ENCODE data around the gene FOXP1. TPM values are rescaled to one million over a fixed set of nuclear protein-coding genes. Genes with fewer than 3 reads are reported as not detected.

The FOXP1 gene
- total RNA-seq, 4 donors from 2014 or later = 169 to 300 (median 202) TPM

DNA sequence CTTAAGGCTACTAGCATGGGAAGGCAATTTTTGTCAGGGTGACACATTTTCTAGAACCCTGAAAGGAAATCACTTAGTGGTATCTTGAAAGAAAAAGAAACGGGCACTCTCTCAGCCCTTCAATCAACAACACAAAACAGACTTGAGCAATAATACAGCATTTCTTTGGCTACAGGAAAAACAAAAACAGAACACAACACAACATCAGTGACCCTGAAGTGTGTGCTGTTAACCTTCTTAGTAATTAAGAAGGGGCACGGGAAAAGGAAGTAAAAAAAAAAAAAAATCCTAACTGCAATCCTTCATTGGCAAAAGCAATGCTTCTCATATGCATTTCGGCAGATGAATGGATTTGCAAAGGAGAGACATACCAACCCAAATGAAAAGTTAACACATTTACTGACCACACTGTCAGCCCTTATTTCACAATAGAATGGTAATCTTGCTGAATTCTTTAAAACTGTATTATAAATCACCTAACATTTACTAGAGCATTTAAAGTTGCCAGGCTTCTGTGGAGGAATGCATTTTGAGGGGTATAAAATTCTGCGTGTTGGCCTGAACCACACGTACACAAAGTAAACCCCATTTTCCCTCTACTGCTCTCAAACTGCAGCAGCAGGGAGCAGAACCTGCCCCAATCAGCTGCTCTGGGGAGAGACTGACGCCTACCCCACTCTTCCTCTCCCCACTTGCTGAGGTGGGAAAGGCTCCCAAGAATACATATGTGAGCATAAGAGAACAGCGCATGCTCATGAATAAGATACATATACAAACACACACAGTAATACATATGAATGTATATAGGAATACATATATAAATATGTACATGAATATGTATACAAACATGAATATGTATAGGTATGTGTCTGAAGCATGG, 198.5 kb downstream of the FOXP1 start:
- H3K9me3 ChIP-seq = no peaks in the 10 kb centered on the region
- no peak overlapping the region for H3K27ac ChIP-seq
- 56 to 65% methylated on average over 6 to 7 of the region's 7 CpGs for WGBS, 2 donors (ENCODE audit: low coverage in 1 of 2)
- H3K27me3 ChIP-seq = no peaks in the 10 kb centered on the region
- TF ChIP-seq, protein P1, sequence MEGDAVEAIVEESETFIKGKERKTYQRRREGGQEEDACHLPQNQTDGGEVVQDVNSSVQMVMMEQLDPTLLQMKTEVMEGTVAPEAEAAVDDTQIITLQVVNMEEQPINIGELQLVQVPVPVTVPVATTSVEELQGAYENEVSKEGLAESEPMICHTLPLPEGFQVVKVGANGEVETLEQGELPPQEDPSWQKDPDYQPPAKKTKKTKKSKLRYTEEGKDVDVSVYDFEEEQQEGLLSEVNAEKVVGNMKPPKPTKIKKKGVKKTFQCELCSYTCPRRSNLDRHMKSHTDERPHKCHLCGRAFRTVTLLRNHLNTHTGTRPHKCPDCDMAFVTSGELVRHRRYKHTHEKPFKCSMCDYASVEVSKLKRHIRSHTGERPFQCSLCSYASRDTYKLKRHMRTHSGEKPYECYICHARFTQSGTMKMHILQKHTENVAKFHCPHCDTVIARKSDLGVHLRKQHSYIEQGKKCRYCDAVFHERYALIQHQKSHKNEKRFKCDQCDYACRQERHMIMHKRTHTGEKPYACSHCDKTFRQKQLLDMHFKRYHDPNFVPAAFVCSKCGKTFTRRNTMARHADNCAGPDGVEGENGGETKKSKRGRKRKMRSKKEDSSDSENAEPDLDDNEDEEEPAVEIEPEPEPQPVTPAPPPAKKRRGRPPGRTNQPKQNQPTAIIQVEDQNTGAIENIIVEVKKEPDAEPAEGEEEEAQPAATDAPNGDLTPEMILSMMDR (IDR thresholded peaks at IDR 0.05) = no peak
- TF ChIP-seq POLR2AphosphoS5 (IDR thresholded peaks at IDR 0.05) (no peak), EP300 (IDR thresholded peaks at IDR 0.05) (no peak), POLR2A (IDR thresholded peaks at IDR 0.05) (no peak)
- ATAC-seq = no peak
- no peaks in the 10 kb centered on the region for H3K36me3 ChIP-seq
- H3K4me3 ChIP-seq = no peak overlapping the region
- peaks cover 3 to 43% (median 16%) of the 10 kb centered on the region in 3 donors for H3K4me1 ChIP-seq

DNA sequence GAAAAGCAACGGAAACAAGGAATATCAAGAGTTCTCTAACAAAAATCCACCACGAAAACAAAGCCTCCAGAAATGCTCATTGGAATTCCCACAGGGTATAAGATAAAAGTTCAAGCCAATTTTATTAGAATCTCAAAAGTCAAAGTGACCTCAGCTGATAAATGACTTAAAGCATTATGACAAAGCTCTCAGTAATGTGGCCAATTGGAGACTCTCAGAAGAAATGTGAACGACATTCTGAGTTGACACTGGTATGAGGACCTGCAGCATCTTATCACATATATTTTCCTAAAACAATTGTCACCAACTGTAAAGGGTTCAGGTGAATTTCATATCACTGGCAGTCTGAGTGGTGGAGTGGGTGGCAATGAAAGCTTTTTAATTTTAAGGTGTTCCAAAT, 199.1 kb downstream of the FOXP1 start:
- H3K36me3 ChIP-seq = no peaks in the 10 kb centered on the region
- WGBS, 2 donors (ENCODE audit: low coverage in 1 of 2) = 40% methylated on average over 3 of the region's 3 CpGs; no CpG with 5 or more reads in 1 of the 2 donors
- H3K4me3 ChIP-seq = no peak overlapping the region
- no peak for ATAC-seq
- no peak for TF ChIP-seq EP300 (IDR thresholded peaks at IDR 0.05)
- TF ChIP-seq POLR2AphosphoS5 (IDR thresholded peaks at IDR 0.05) = no peak
- TF ChIP-seq POLR2A (IDR thresholded peaks at IDR 0.05) = no peak
- TF ChIP-seq, protein P1 (IDR thresholded peaks at IDR 0.05) = no peak
- H3K27ac ChIP-seq = no peak overlapping the region
- H3K9me3 ChIP-seq = no peaks in the 10 kb centered on the region
- peaks cover 0 to 36% (median 11%) of the 10 kb centered on the region in 3 donors for H3K4me1 ChIP-seq
- H3K27me3 ChIP-seq = no peaks in the 10 kb centered on the region

DNA sequence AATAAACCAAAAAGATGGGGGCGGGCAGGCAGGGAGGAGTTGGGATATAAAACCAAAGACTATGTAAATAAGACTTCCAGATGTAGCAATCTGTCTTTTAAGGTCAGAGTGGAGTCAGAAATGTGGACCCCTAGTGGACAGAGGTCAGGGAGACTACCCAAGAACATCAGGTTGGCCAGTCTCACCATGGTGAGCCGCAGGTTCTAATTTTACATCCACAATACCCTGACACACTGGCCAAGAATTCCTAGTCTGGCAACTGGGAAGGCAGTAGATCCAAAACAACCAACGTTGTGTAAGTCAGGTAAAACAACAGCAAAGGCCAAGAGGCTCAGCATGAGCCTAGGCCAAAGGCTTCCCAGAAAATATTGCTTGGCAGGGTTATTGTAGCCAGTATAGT, 203.4 kb downstream of the FOXP1 start:
- TF ChIP-seq POLR2AphosphoS5 (IDR thresholded peaks at IDR 0.05) = no peak
- TF ChIP-seq POLR2A (IDR thresholded peaks at IDR 0.05) = no peak
- TF ChIP-seq, protein P1 (IDR thresholded peaks at IDR 0.05) = no peak
- TF ChIP-seq EP300 (IDR thresholded peaks at IDR 0.05) = no peak
- Histone ChIP-seq H3K27me3 (no peaks in the 10 kb centered on the region), H3K9me3 (no peaks in the 10 kb centered on the region), H3K4me1 (peaks cover 0 to 13% (median 8%) of the 10 kb centered on the region in 3 donors), H3K36me3 (no peaks in the 10 kb centered on the region), H3K27ac (no peak overlapping the region), H3K4me3 (no peak overlapping the region)
- WGBS, 2 donors (ENCODE audit: low coverage in 1 of 2) = 75 to 88% methylated on average over 1 to 3 of the region's 3 CpGs
- no peak for ATAC-seq

DNA sequence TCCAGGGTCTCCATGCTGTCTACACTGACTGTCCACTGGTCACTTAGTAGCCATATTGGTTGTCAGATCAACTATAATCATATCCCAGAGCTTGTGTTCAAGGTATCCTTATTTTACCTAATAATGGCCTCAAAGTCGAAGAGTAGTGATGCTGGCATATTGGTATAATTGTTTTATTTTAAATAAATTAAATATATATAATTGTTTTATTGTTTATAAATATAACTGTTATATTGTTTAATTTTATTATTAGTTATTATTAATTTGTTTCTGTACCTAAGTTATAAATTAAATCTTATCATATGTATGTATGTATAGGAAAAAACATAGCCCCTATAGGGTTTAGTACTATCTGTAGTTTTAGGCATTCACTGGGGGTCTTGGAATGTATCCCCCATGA, 205.0 kb downstream of the FOXP1 start:
- no peak overlapping the region for H3K4me3 ChIP-seq
- H3K4me1 ChIP-seq = no peaks in the 10 kb centered on the region
- TF ChIP-seq EP300 (IDR thresholded peaks at IDR 0.05) = no peak
- TF ChIP-seq POLR2AphosphoS5 (IDR thresholded peaks at IDR 0.05) = no peak
- TF ChIP-seq POLR2A (IDR thresholded peaks at IDR 0.05) = no peak
- TF ChIP-seq, protein P1 (IDR thresholded peaks at IDR 0.05) = no peak
- H3K27ac ChIP-seq = no peak overlapping the region
- no peaks in the 10 kb centered on the region for H3K9me3 ChIP-seq
- H3K27me3 ChIP-seq = no peaks in the 10 kb centered on the region
- no peak for ATAC-seq
- H3K36me3 ChIP-seq = no peaks in the 10 kb centered on the region
- 100% methylated on average over 1 of the region's 1 CpG; no CpG with 5 or more reads in 1 of the 2 donors for WGBS, 2 donors (ENCODE audit: low coverage in 1 of 2)

DNA sequence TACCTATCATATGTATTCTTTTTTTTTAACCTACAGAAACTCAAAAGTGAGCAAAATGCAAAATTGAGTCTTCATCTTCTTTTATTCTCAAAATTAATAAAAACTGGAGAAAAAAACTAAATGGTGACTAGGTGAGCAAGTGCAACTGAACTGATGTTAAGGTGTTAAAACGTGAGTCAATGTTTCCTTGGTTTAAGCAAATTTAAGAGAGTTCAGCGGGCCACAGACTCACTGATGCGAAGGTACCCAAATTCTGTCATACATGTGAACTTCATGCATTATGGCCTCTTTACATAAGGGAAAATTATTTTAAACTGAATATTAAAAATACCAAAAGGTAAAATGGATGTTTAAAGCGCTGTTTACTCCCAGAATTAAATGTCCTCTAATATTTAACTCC, 206.6 kb downstream of the FOXP1 start:
- no peaks in the 10 kb centered on the region for H3K36me3 ChIP-seq
- peaks cover 0 to 5% (median 0%) of the 10 kb centered on the region in 3 donors for H3K4me1 ChIP-seq
- no peak for ATAC-seq
- no peak overlapping the region for H3K4me3 ChIP-seq
- H3K27me3 ChIP-seq = no peaks in the 10 kb centered on the region
- H3K9me3 ChIP-seq = no peaks in the 10 kb centered on the region
- 82 to 84% methylated on average over 4 of the region's 4 CpGs for WGBS, 2 donors (ENCODE audit: low coverage in 1 of 2)
- no peak for TF ChIP-seq EP300 (IDR thresholded peaks at IDR 0.05)
- no peak for TF ChIP-seq POLR2A (IDR thresholded peaks at IDR 0.05)
- TF ChIP-seq POLR2AphosphoS5 (IDR thresholded peaks at IDR 0.05) = no peak
- TF ChIP-seq, protein P1 (IDR thresholded peaks at IDR 0.05) = no peak
- H3K27ac ChIP-seq = no peak overlapping the region
